ENCODE results near the gene LRP5.

DNA sequence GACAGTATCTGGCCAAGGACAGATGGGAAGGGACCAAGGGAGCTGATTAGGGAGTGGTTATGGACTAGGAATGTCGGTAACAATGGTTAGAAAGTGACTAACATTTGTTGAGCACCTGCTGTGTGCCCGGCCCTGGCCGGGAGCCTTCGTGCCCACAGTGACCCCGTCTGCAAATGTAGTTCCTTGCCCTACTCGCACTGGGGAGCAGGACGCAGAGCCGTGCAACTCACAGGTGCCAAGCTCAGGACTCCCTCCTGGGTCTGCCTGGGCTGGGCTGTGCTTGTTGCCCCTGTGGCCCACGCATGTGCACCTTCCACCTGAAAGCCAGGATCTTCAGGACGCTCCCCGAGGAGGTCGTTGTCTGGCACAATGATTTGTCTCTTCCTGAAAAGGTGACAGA lies 91.4 kb downstream of the LRP5 start:
- TF ChIP-seq, protein P1, sequence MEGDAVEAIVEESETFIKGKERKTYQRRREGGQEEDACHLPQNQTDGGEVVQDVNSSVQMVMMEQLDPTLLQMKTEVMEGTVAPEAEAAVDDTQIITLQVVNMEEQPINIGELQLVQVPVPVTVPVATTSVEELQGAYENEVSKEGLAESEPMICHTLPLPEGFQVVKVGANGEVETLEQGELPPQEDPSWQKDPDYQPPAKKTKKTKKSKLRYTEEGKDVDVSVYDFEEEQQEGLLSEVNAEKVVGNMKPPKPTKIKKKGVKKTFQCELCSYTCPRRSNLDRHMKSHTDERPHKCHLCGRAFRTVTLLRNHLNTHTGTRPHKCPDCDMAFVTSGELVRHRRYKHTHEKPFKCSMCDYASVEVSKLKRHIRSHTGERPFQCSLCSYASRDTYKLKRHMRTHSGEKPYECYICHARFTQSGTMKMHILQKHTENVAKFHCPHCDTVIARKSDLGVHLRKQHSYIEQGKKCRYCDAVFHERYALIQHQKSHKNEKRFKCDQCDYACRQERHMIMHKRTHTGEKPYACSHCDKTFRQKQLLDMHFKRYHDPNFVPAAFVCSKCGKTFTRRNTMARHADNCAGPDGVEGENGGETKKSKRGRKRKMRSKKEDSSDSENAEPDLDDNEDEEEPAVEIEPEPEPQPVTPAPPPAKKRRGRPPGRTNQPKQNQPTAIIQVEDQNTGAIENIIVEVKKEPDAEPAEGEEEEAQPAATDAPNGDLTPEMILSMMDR (IDR thresholded peaks at IDR 0.05): no peak
- TF ChIP-seq POLR2A (IDR thresholded peaks at IDR 0.05): no peak

All from testis (tissue), 2 donors.